Ramos (cell line): ENCODE measurements around the gene PGRMC2.
"Not testable (repeated sequence)": the region's sequence is repeated elsewhere in the genome, so short reads cannot be mapped to it uniquely, and the experiment has no call there.

Experiments used
- in situ Hi-C: fragments of 300-500 bp; cut with MboI; formaldehyde crosslinking; loops from one replicate; pipeline ENCODE4 v1.14.3; 2022; ENCODE audit warnings: low sequenced_read_pairs; ENCODE audit not compliant: unreplicated experiment

PGRMC2 gene

DNA sequence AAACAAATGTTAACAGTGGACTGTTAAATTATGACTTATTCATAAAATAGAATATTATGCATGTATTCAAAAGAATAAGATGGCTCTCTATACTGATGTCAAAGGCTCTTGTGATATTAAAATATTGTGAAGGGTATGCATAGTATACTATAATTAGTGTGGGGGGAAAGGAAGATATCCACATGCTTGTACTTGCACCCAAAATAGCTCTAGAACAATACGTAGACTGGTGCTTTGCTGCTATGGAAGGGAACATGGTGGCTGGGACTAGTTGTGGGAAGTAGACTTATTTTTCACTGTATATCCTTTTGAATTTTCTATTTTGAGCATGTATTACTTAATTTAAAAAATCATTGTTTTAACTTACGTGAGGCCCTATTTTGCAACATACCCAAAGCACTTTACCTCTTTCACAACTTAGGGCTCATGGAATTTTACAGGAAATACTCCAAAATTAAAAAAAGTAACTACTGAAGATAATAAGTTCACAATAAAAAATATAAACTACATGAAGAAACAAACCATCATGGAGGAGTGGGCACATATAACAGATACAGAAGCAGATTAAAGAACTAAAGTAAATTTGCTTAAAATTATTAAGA lies 7.9 kb downstream of the PGRMC2 start:
- in situ Hi-C loops = loop anchor here (25.0 kb wide), 1 partner anchor 533 kb away; the partner anchor contains the start of gene JADE1

DNA sequence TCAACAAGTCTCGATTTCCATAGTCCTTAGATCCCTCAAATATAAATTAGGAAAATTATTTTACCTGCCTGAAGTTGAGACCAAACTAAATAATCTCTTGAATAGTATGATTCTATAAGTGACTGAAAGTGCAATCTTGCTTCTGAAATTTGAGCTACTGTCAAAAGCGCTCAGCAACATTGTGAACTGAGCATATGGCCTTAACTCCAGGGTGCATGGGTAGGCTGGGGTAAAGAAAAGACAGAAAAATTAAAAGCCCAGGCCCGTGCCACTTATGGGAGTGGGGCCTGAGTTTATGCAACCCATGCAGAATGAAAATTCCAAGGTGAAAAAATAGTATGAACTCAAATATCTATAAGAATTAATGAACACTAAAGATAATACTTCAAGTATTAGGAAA lies 9.8 kb downstream of the PGRMC2 start:
- in situ Hi-C loops = loop anchor here (25.0 kb wide), 1 partner anchor 534 kb away; the partner anchor contains the start of gene JADE1

DNA sequence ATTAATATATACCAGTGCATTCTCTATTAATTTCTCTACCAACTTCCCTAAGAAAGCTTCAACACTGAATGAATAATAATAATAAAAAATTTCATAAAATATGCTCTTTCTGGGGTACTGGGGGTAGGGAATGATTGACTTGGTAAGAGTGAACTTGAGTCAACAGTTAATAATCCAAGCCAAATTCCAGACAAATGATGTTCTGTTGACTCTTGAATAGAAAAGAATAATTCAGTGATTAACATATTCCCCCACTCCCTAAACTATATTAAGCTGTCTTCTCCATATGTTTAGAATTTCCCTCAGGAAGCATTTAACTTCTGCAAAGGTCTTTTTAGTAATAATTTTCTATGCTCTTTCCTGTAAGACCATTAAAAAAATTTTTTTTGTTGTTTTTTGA lies 12.3 kb downstream of the PGRMC2 start:
- in situ Hi-C loops = loop anchor here (25.0 kb wide), 1 partner anchor 537 kb away; the partner anchor contains the start of gene JADE1

DNA sequence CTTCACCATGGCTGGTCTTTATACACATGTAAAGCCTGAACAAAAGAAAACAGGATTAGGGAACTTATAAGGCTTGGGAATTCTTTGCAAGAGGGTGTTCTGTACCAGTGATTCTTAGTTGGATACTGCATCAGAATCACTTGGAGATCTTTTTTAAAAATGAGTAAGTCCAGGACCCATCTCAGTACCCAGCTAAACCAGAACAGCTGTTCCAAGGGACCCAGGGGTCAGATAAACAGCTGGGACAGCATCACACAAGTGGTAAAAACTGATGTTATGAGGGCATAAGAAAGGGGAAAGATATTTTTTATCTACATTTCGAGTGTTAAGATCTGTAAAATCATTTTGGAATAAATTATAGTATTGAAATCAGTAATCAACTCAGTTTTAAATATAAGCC lies 16.1 kb downstream of the PGRMC2 start:
- in situ Hi-C loops = no loop called here

DNA sequence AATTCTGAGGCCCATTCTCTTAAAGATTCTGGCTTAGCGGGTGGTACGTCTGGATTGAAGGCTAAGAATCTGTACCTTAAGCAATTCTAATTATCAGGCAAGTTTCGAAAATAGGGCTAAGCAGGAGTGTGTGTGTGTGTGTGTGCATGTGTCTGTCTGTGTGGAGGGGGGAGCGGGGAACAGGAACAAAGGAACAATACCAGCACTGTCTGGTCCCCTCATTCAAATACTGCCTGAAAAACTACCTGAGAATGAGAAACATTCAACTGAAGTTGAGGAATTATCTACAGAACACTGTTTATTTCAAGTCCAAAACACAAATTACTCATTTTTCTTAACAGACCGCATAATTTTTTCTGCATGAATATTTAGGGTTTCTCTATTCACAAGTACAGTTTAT lies 18.6 kb downstream of the PGRMC2 start:
- in situ Hi-C loops = no loop called here

DNA sequence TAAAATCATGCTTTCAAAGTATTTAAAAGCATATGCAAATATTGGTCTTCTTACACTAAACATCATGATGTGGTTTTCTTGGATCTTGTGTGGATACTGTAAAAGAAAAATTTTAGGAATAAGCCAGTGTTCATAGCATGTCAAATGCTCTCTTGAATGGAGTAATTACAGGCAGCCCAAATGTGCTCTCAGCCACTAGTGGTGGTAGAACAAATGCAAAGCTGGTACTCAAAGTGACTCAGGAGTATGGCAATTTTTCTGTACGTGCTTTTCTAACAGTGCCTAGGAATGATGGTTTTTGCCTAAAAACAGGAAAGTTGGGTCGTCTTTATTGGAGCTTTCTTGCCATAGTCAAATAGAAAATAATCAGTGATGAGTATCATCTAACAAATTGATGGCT lies 19.9 kb downstream of the PGRMC2 start:
- in situ Hi-C loops = no loop called here

DNA sequence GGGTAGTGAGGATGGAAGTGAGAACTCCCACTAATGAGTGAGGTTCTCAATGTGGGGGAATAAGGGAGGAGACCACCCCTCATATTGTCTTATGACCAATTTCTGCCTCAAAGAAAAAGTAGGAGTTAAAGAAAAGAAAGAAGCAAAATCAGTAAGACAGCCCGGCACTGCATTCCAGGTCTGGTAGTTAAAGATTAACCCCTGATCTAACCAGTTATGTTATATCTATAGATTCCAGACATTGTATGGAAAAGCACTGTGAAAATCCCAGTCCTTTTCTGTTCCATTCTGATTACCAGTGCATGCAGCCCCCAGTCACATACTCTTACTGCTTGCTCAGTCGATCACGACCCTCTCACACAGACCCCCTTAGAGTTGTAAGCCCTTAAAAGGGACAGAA lies 20.4 kb downstream of the PGRMC2 start:
- in situ Hi-C loops = not testable (repeated sequence)

DNA sequence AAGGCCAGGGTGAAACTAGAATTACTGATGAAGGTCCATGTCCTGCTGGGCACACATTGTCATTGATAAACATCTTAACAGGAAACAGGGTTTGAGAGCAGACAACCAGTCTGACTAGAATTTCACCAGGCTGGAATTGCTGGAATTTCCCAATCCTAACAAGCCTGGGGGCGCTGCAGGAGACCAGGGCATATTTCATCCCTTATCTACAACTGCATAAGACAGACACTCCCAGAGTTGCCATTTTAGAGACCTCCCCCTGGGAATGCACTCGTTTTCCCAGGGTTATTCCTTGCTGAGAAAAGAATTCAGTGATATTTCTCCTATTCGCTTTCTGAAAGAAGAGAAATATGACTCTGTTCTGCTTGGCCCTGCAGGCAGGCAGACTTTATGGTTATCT lies 22.1 kb downstream of the PGRMC2 start:
- in situ Hi-C loops = not testable (repeated sequence)

DNA sequence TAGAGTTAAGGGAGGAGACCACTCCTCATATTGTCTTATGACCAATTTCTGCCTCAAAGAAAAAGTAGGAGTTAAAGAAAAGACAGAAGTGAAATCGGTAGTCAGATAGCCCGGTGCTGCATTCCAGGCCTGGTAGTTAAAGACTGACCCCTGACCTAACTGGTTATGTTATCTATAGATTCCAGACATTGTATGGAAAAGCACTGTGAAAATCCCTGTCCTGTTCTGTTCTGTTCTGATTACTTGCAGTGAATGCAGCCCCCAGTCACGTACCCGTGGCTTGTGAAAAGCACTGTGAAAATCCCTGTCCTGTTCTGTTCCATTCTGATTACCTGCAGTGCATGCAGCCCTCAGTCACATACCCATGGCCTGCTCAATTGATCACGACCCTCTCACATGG lies 27.7 kb downstream of the PGRMC2 start:
- in situ Hi-C loops = not testable (repeated sequence)

DNA sequence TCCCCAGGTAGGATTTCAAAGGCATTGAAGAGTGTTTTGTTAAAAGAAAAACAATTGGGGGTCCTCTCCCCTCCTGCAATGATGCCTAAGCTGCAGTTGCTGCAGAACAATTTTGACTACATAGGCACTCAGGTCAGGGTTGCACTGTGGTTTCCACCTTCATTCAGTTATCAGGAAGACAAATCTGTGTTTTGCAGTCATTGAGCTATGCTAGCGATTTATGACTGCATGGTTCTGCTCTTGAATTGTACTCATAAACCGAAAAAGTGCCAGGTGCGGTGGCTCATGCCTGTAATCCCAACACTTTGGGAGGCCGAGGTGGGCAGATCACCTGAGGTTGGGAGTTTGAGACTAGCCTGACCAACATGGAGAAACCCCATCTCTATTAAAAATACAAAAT lies 29.4 kb downstream of the PGRMC2 start:
- in situ Hi-C loops = not testable (repeated sequence)

DNA sequence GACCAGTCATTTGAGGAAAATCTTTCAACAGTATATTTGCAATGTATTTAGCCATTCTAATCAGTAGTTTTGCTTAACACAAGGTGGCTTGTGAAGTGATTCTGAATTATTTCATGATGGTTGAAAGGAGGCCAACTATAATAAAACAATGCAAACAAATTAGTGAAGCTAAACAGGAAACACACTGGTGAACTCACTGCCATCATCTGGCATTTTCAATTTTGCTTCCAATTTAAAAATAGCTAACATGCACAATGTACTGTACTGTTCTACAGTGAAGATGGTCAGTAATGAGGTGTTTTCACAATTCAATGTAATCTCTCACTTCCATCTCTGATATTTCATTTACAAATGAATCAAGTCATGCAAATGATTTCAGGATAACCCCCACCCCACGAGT lies 31.1 kb downstream of the PGRMC2 start:
- in situ Hi-C loops = no loop called here

DNA sequence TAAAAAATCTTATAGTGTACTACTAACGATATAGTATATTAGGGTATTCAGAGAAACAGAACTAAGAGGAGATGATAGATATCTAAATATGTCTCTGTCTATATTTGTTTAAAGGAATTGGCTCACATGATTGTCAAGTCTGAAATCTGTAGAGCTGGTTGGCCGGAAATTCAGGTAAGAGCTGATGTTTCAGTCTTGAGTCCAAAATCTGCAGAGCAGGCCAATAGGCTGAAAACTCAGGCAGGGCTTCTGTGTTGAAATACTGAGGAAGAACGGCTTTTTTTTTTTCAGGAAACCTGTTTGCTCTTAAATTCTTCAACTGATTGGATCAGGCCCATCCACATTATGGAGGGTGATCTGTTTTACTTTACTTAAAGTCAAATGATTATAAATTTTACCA lies 31.7 kb downstream of the PGRMC2 start:
- in situ Hi-C loops = no loop called here

DNA sequence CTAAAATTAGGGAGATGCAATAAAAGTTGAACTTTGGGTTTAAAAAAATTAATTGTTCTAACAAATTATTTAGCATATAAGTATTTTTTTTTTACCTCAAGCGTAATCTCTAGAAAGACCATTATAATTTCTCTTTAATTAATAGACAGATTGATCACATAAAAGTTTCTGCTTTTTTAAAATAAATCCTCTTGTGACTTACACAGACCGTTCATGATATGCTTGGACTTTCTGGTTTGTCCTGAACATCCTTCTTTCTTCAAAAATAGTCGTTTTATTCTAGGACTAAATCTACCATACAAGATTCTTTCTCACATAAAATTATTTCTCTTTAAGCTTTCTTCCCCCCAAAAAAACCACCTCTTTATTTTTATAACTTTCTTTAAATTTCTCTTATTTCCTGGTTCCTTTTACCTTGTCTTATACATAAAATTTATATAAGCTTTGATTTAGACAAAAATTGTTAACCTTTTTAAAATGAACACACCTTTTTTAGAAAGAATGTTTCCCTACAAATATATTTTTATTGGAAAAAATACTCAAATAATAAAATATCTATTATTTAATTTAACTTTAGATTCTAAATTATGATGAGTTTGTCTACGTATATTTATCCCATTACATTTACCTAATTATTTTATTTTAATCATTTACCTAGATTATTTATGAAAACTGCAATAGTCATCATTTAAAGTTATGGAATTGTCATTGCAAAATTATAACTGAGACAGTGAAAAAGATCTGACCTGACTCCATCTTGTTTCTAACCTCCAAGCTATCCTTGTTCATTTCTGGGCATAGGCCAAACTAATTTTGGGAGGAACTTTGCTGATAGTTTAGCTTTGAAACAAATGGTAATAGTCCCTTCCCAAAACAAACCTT lies 37.6 kb downstream of the PGRMC2 start:
- in situ Hi-C loops = no loop called here

DNA sequence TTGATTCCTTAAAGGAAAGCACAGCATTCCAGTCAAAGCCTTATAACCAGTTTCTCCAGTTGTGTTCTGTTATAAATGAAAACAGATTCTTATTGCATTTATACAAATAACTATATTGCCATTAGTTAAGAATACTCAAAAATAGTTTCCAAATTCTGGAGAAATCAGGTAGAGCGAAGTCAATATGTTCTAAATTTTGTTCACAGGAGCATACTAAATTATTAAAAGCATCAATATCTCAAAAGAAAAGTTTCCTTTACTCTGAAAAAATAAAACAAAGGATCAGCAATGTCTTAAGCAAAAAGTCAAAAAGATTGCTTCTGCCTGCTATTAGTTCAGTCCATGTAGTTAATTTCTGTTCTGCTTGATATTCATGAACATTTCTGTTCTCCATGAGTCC lies 39.7 kb downstream of the PGRMC2 start:
- in situ Hi-C loops = no loop called here

DNA sequence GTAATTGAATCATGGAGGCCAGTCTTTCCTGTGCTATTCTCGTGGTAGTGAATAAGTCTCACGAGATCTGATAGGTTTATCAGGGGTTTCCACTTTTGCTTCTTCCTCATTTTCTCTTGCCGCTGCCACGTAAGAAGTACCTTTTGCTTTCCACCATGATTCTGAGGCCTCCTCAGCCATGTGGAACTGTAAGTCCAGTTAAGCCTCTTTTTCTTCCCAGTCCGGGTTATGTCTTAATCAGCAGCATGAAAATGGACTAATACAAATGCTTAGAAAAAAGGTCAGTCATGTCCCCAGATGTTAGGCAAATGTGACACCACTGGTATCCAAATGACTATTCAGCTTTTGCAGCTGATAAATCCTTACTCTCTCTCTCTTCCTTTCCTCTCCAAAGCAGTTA lies 42.2 kb downstream of the PGRMC2 start:
- in situ Hi-C loops = not testable (repeated sequence)

DNA sequence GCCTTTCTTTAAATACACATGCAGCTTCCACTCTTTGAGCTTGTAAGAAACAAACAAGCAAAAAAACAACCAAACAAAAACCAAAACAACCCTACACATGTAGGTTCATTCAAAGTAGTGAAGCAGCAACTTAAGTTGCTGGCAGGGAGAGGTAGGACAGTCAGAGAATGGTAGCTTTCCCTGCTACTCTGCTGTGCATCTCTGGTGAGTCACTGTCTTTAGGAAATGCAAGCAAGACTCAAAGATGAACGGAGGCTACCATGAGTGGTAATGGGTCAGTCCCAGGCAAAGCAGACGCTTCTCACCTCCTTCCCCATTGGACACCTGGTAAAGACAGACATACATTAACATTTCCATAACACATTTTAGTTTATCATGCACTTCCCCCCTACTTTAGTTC lies 43.2 kb downstream of the PGRMC2 start:
- in situ Hi-C loops = no loop called here

DNA sequence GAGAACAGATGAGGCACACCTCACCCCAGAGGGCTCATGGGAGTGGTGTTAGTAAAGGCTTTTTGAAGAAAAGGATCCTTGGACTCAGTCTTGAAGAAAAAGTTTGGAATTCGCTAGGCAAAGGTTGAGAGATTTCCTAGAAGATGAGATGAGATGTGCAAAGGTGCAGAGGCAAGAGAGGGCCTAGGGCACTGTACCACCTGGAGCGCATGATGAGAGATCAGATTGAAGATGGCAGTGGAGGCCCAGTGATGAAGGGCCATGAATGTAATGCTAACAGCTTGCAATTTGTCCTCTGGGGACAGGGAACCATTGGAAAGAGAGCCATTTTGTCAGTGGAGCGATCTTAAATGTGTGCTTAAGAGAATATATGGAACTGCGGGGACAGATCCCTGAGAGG lies 45.0 kb downstream of the PGRMC2 start:
- in situ Hi-C loops = no loop called here

DNA sequence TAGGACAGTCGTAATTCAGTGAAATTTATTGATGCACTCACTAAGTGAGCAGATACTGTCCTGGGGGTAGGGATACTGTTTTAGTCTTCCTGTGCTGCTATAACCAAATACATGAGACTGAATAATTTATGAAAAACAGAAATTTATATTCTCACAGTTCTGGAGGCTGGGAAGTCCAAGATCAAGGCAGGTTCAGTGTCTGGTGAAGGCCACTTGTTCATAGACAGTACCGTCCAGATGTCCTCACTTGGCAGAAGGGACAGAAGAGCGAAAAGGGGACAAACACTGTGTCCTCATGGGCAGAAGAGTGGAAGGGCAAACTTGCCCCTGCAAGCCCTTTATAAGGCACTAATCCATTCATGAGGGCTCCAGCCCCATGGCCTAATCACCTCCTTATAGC lies 45.6 kb downstream of the PGRMC2 start:
- in situ Hi-C loops = no loop called here

DNA sequence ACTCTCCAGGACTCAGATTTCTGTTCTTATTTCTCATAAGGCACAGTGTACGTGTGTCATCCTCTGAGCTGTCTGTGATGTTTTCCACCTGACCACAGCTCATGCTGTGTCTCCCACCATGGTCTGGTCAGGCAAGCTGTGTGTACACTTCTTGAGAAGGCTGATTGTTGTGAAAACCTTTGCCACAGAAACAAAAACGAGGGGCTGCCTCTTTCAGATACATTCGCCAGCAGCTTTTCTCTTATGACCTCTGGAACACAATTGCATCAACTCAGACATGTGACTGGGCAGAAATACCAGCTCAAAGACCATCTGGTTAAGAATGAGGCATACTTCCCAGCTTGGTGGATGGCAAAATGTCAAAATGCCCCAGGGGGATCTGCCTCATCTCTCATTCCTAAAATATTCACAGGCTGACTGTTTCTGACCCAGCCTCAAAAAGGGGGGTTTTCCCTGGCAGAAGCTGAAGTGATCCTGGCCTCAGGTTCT lies 46.1 kb downstream of the PGRMC2 start:
- in situ Hi-C loops = no loop called here

DNA sequence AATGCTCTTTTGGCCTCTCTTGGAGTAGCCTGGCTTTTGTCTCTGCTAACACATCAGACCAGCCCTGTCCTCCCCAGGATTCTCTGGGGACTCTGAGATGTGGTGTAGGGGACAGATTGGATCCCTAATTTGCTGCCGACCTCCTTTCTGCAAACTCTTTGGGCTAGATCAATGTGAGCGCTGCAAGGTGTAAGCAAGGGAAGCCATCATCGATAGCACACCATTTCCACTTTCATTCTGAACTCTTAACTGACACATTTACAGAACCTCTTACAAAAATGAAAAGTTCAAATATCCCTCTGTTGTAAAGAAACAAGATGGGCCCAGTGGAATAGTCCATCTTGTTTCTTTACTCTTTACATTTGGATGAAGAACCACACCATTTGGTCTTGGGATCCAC lies 46.6 kb downstream of the PGRMC2 start:
- in situ Hi-C loops = no loop called here

DNA sequence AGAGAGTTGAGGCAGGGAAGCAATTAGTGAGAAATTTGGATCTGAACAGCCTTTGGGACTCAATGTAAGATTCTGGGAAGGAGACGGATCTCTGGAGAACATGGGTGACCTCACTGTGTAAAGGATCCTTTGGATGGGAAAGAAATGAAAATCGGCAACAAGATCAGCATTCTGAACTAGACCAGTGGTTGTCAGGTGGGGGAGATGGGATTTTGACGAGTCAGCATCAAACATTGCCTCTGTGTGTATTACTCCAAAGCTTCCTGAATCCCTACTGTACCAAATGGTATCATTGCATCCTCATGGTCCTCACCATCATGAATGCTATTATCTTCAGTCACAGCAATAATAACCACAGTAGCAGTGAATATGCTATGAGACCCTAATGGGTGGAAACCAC lies 52.8 kb downstream of the PGRMC2 start:
- in situ Hi-C loops = no loop called here

DNA sequence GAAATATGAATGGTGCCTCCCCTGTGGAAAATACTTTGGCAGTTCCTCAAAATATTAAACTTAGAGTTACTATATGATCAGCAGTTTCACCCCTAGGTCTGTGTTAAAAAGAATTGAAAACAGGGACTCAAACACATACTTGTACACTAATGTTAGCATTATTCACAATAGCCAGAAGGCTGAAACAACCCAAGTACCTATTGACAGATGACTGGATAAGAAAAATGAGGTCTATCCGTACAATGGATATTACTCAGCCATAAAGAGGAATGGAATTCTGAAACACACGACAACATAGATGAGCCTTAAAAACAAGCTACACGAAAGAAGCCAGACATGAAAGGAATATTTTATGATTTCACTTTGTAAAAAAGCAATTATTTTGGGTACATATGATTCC lies 54.9 kb downstream of the PGRMC2 start:
- in situ Hi-C loops = no loop called here
